WTC11 (cell line): ENCODE results near the gene DECR2. TPM values are rescaled to one million over a fixed set of nuclear protein-coding genes. Genes with fewer than 3 reads are reported as not detected.

ENCODE experiments used
- ATAC-seq: fragments of 200-7000 bp; cut with Tn5 transposase; 2 replicates; pipeline ENCODE4 v1.10.0; 2021; ENCODE audit warnings: mild to moderate bottlenecking, moderate library complexity
- CTCF ChIA-PET: fragments of 300-600 bp; sonication (Branson Sonifier 250); formaldehyde crosslinking; loops from one replicate; lab custom pipeline; 2021; ENCODE audit warnings: antibody characterized with exemption; lab: Charles Lee
- POLR2A ChIA-PET: fragments of 350-600 bp; sonication (Branson Sonifier 250); formaldehyde crosslinking; loops from one replicate; lab custom pipeline; 2021; ENCODE audit warnings: antibody characterized with exemption; lab: Charles Lee
- DNase-seq: peaks from one replicate; pipeline ENCODE4 v3.0.0; 2021; ENCODE audit warnings: low spot score
- H3K27ac Mint-ChIP-seq: 2 replicates; pipeline ENCODE4 v1.8.0; 2021; ENCODE audit warnings: mixed read lengths
- H3K27me3 Mint-ChIP-seq: 2 replicates; pipeline ENCODE4 v1.8.0; 2021; ENCODE audit warnings: low read depth, mild to moderate bottlenecking, moderate library complexity, mixed read lengths
- H3K36me3 Mint-ChIP-seq: 2 replicates; pipeline ENCODE4 v1.8.0; 2021; ENCODE audit warnings: mixed read lengths
- H3K4me1 Mint-ChIP-seq: 2 replicates; pipeline ENCODE4 v1.8.0; 2022; ENCODE audit warnings: mixed read lengths
- H3K4me3 Mint-ChIP-seq: 2 replicates; pipeline ENCODE4 v1.8.0; 2021; ENCODE audit warnings: mild to moderate bottlenecking, moderate library complexity, mixed read lengths
- H3K9me3 Mint-ChIP-seq: 2 replicates; pipeline ENCODE4 v1.8.0; 2021; ENCODE audit warnings: mixed read lengths
- FOXJ3 ChIP-seq: sonication (generic); formaldehyde crosslinking; IDR thresholded peaks from 2 replicates; pipeline ENCODE4 v1.9.0; 2021; ENCODE audit warnings: missing genetic modification reagents, mild to moderate bottlenecking, borderline replicate concordance
- GABPB1 ChIP-seq: sonication (generic); formaldehyde crosslinking; IDR thresholded peaks from 2 replicates; pipeline ENCODE4 v1.8.1; 2023; ENCODE audit warnings: mild to moderate bottlenecking, missing genetic modification reagents
- GTF2I ChIP-seq: fragments of 250-450 bp; sonication (Bioruptor Pico); conservative IDR thresholded peaks from 2 replicates; pipeline ENCODE4 v1.4.0; 2021; ENCODE audit warnings: mild to moderate bottlenecking
- MXD4 ChIP-seq: fragments of 250-450 bp; sonication (Bioruptor Pico); IDR thresholded peaks from 2 replicates; pipeline ENCODE4 v1.8.0; 2021; ENCODE audit warnings: mild to moderate bottlenecking, moderate library complexity, borderline replicate concordance
- NFATC4 ChIP-seq: fragments of 250-450 bp; sonication (Bioruptor Pico); IDR thresholded peaks from 2 replicates; pipeline ENCODE4 v1.9.0; 2021; ENCODE audit warnings: mild to moderate bottlenecking
- OVOL2 ChIP-seq: fragments of 250-450 bp; sonication (Bioruptor Pico); IDR thresholded peaks from 2 replicates; pipeline ENCODE4 v1.9.0; 2021; ENCODE audit warnings: mild to moderate bottlenecking, borderline replicate concordance
- TP53 ChIP-seq: sonication (generic); formaldehyde crosslinking; IDR thresholded peaks from 2 replicates; pipeline ENCODE4 v1.8.1; 2023; ENCODE audit warnings: mild to moderate bottlenecking, missing genetic modification reagents
- ZNF232 ChIP-seq: sonication (generic); formaldehyde crosslinking; IDR thresholded peaks from 2 replicates; pipeline ENCODE4 v1.8.0; 2022; ENCODE audit warnings: mild to moderate bottlenecking, missing genetic modification reagents
- total RNA-seq: library from RNA; stranded (reverse); gene quantifications from 3 replicates; pipeline ENCODE4 v1.2.3, GENCODE V29; 2021
- TF ChIP-seq, protein P1 (sequence below): fragments of 200-600 bp; IDR thresholded peaks from 2 replicates; pipeline ENCODE4 v1.8.0; 2022; ENCODE audit warnings: antibody characterized with exemption
- TF ChIP-seq, protein P2 (sequence below): fragments of 250-450 bp; sonication (Bioruptor Pico); IDR thresholded peaks from 2 replicates; pipeline ENCODE4 v1.9.0; 2021; ENCODE audit warnings: mild to moderate bottlenecking, borderline replicate concordance
- TF ChIP-seq, protein P3 (sequence below): sonication (generic); formaldehyde crosslinking; IDR thresholded peaks from 2 replicates; pipeline ENCODE4 v1.8.0; 2022; ENCODE audit warnings: mild to moderate bottlenecking, missing genetic modification reagents
- TF ChIP-seq, protein P4 (sequence below): sonication (generic); formaldehyde crosslinking; IDR thresholded peaks from 2 replicates; pipeline ENCODE4 v1.8.1; 2023; ENCODE audit warnings: mild to moderate bottlenecking, moderate library complexity, missing genetic modification reagents
- TF ChIP-seq, protein P5 (sequence below): fragments of 250-450 bp; sonication (Bioruptor Pico); IDR thresholded peaks from 2 replicates; pipeline ENCODE4 v2.1.2; 2022; ENCODE audit warnings: mild to moderate bottlenecking, moderate library complexity
- TF ChIP-seq, protein P6 (sequence below): fragments of 250-450 bp; sonication (Bioruptor Pico); IDR thresholded peaks from 2 replicates; pipeline ENCODE4 v1.9.0; 2021; ENCODE audit warnings: moderate library complexity, mild to moderate bottlenecking, inconsistent platforms, borderline replicate concordance
- TF ChIP-seq, protein P7 (sequence below): fragments of 250-450 bp; sonication (Bioruptor Pico); IDR thresholded peaks from 2 replicates; pipeline ENCODE4 v1.8.0; 2021; ENCODE audit warnings: mild to moderate bottlenecking

The DECR2 gene
- total RNA-seq, 1 experiment from 2014 or later: 43.6 TPM

DNA sequence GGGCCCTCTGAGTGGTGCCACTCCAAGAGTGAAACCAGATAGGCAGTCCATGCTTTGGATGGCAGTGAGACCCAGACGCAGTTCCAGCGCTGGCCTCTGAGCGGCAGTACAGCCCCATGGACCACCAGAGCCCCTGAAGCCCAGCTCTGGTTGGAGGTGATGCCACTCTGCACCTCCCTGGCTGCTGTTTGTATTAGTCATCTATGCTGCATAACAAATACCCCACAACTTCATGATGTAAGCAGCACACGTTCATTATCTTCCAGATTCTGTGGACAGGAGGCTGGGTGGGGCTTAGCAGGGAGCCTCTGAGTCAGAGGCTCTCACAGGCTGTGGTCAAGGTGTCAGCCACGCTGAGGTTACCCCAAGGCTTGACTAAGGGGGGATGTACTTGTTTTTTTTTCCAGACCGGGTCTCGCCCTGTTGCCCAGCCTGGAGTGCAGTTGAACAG, 9.8 kb upstream of the DECR2 start:
- H3K36me3 Mint-ChIP-seq: peaks cover 13% of the 10 kb centered on the region
- H3K4me3 Mint-ChIP-seq: no peak overlapping the region
- H3K4me1 Mint-ChIP-seq: peaks cover 27% of the 10 kb centered on the region
- ATAC-seq (peak; percentile 85), DNase-seq (peak; percentile 88)
- POLR2A ChIA-PET: no interaction called here
- peaks cover 3% of the 10 kb centered on the region; the same call in 1 of the 2 replicates for H3K27me3 Mint-ChIP-seq
- TF ChIP-seq, protein P1, sequence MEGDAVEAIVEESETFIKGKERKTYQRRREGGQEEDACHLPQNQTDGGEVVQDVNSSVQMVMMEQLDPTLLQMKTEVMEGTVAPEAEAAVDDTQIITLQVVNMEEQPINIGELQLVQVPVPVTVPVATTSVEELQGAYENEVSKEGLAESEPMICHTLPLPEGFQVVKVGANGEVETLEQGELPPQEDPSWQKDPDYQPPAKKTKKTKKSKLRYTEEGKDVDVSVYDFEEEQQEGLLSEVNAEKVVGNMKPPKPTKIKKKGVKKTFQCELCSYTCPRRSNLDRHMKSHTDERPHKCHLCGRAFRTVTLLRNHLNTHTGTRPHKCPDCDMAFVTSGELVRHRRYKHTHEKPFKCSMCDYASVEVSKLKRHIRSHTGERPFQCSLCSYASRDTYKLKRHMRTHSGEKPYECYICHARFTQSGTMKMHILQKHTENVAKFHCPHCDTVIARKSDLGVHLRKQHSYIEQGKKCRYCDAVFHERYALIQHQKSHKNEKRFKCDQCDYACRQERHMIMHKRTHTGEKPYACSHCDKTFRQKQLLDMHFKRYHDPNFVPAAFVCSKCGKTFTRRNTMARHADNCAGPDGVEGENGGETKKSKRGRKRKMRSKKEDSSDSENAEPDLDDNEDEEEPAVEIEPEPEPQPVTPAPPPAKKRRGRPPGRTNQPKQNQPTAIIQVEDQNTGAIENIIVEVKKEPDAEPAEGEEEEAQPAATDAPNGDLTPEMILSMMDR: peak; percentile 97
- TF ChIP-seq, protein P2, sequence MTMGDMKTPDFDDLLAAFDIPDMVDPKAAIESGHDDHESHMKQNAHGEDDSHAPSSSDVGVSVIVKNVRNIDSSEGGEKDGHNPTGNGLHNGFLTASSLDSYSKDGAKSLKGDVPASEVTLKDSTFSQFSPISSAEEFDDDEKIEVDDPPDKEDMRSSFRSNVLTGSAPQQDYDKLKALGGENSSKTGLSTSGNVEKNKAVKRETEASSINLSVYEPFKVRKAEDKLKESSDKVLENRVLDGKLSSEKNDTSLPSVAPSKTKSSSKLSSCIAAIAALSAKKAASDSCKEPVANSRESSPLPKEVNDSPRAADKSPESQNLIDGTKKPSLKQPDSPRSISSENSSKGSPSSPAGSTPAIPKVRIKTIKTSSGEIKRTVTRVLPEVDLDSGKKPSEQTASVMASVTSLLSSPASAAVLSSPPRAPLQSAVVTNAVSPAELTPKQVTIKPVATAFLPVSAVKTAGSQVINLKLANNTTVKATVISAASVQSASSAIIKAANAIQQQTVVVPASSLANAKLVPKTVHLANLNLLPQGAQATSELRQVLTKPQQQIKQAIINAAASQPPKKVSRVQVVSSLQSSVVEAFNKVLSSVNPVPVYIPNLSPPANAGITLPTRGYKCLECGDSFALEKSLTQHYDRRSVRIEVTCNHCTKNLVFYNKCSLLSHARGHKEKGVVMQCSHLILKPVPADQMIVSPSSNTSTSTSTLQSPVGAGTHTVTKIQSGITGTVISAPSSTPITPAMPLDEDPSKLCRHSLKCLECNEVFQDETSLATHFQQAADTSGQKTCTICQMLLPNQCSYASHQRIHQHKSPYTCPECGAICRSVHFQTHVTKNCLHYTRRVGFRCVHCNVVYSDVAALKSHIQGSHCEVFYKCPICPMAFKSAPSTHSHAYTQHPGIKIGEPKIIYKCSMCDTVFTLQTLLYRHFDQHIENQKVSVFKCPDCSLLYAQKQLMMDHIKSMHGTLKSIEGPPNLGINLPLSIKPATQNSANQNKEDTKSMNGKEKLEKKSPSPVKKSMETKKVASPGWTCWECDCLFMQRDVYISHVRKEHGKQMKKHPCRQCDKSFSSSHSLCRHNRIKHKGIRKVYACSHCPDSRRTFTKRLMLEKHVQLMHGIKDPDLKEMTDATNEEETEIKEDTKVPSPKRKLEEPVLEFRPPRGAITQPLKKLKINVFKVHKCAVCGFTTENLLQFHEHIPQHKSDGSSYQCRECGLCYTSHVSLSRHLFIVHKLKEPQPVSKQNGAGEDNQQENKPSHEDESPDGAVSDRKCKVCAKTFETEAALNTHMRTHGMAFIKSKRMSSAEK (CRISPR knock-in tag): peak; percentile 62; the same call in 1 of the 2 replicates
- TF ChIP-seq GTF2I (CRISPR knock-in tag) (peak; percentile 96; the same call in 1 of the 2 replicates), MXD4 (CRISPR knock-in tag) (peak; percentile 23; the same call in 1 of the 2 replicates)
- TF ChIP-seq, protein P3, sequence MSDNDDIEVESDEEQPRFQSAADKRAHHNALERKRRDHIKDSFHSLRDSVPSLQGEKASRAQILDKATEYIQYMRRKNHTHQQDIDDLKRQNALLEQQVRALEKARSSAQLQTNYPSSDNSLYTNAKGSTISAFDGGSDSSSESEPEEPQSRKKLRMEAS (CRISPR knock-in tag): no peak
- TF ChIP-seq, protein P4, sequence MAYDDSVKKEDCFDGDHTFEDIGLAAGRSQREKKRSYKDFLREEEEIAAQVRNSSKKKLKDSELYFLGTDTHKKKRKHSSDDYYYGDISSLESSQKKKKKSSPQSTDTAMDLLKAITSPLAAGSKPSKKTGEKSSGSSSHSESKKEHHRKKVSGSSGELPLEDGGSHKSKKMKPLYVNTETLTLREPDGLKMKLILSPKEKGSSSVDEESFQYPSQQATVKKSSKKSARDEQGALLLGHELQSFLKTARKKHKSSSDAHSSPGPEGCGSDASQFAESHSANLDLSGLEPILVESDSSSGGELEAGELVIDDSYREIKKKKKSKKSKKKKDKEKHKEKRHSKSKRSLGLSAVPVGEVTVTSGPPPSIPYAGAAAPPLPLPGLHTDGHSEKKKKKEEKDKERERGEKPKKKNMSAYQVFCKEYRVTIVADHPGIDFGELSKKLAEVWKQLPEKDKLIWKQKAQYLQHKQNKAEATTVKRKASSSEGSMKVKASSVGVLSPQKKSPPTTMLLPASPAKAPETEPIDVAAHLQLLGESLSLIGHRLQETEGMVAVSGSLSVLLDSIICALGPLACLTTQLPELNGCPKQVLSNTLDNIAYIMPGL (CRISPR knock-in tag): no peak
- CTCF ChIA-PET: interaction anchor here (0.5 to 3.4 kb wide), 31 partner anchors 9 to 284 kb away, joined by 3 to 27 read pairs (median 5); partner anchors contain the start of genes DECR2, NHLRC4, PGAP6 and RAB11FIP3
- no peak overlapping the region for H3K27ac Mint-ChIP-seq
- H3K9me3 Mint-ChIP-seq: peaks cover 5% of the 10 kb centered on the region

DNA sequence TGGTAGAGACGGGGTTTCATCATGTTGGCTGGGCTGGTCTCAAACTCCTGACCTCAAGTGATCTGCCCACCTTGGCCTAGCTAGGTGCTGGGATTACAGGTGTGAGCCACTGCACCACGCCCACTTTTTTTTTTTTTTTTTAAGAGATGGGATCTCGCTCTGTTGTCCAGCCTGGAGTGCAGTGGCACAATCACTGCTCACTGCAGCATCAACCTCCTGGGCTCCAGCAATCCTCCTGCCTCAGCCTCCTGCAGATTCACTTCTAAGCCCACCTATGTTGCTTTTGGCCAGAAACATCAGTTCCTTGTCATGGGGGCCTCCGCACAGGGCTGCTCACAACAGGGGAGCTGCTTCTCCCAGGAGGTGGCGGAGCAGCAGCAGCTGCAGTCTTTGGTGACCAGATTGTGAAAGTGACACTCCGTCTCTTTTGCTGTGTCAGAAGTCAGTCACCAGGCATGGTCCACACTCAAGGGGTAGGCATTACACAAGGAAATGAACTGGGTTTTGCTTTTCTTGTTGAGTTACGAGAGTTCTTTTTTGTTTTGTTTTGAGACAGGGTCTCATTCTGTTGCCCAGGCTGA, 9.1 kb upstream of the DECR2 start:
- Mint-ChIP-seq H3K9me3 (peaks cover 5% of the 10 kb centered on the region), H3K4me3 (no peak overlapping the region), H3K4me1 (peaks cover 26% of the 10 kb centered on the region), H3K36me3 (peaks cover 12% of the 10 kb centered on the region), H3K27ac (no peak overlapping the region), H3K27me3 (peaks cover 3% of the 10 kb centered on the region; the same call in 1 of the 2 replicates)
- DNase-seq: no peak
- CTCF ChIA-PET: interaction anchor here (0.6 to 3.4 kb wide), 27 partner anchors 9 to 283 kb away, joined by 3 to 27 read pairs (median 5); partner anchors contain the start of genes DECR2, NHLRC4, PGAP6 and RAB11FIP3
- ATAC-seq: no peak
- TF ChIP-seq ZNF232 (CRISPR knock-in tag): no peak
- TF ChIP-seq, protein P5, sequence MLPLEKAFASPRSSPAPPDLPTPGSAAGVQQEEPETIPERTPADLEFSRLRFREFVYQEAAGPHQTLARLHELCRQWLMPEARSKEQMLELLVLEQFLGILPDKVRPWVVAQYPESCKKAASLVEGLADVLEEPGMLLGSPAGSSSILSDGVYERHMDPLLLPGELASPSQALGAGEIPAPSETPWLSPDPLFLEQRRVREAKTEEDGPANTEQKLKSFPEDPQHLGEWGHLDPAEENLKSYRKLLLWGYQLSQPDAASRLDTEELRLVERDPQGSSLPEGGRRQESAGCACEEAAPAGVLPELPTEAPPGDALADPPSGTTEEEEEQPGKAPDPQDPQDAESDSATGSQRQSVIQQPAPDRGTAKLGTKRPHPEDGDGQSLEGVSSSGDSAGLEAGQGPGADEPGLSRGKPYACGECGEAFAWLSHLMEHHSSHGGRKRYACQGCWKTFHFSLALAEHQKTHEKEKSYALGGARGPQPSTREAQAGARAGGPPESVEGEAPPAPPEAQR (CRISPR knock-in tag): no peak
- TF ChIP-seq, protein P6, sequence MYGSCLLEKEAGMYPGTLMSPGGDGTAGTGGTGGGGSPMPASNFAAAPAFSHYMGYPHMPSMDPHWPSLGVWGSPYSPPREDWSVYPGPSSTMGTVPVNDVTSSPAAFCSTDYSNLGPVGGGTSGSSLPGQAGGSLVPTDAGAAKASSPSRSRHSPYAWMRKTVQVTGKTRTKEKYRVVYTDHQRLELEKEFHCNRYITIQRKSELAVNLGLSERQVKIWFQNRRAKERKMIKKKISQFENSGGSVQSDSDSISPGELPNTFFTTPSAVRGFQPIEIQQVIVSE (CRISPR knock-in tag): no peak
- TF ChIP-seq OVOL2 (CRISPR knock-in tag): no peak
- no peak for TF ChIP-seq NFATC4
- TF ChIP-seq, protein P7, sequence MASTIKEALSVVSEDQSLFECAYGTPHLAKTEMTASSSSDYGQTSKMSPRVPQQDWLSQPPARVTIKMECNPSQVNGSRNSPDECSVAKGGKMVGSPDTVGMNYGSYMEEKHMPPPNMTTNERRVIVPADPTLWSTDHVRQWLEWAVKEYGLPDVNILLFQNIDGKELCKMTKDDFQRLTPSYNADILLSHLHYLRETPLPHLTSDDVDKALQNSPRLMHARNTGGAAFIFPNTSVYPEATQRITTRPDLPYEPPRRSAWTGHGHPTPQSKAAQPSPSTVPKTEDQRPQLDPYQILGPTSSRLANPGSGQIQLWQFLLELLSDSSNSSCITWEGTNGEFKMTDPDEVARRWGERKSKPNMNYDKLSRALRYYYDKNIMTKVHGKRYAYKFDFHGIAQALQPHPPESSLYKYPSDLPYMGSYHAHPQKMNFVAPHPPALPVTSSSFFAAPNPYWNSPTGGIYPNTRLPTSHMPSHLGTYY (CRISPR knock-in tag): no peak
- no peak for TF ChIP-seq FOXJ3
- TF ChIP-seq GABPB1 (CRISPR knock-in tag): no peak
- no peak for TF ChIP-seq TP53 (CRISPR knock-in tag)
- POLR2A ChIA-PET: no interaction called here
